Stimulated activated CD4-positive, alpha-beta T cell treated with anti-CD3 and anti-CD28 coated beads, Interleukin-12 subunit alpha, Interleukin-12 subunit beta, amount 100 ng/mL, for 48 hours (primary cell): ENCODE measurements around the gene WDR12.
"Not testable (repeated sequence)": the region's sequence is repeated elsewhere in the genome, so short reads cannot be mapped to it uniquely, and the experiment has no call there.

Experiments used
- DNase-seq, 3 donors: peaks; one replicate each; pipeline ENCODE4 v3.0.0-alpha.2; 2020; ENCODE audit warnings: low read depth in 2 of 3, low spot score in 1 of 3

The WDR12 gene

DNA sequence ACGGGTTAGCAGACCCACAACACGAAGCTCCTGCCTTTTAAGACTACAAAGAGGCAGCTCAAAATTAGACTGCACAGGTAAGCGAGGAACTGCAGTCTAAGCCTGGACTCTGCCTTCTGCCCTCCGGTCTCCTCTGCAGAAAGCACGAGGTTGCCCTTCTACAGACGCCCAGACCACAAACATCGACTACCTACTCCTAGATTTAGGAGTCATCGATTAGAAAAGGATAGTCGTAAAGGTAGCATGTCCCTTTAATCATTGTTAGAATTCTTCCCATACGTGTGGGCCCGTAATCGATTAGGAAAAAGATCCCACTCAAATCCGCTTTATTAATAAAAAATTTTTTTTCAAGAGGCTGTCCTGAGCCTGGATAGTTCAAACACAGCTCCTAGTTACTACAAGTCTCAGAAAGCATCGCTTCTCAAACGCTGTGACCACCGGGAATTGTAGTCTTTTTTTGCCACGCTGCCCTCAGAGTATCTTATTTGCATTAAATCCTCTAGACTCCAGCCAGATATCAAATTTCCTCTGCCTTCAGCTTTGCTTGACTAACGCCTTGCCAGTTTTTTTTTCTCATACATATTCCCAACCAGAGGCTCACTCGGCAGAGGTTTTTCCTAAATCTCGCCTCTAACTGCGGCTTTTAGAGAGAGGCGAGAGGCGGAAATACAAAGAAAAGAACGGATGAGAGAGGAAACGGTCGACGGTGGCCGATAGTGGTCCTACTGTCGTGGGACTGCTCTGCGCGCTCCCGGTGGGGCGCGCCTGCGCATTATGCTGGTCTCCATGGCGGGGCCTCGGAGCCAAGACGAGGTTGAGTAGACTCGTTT lies at the start of gene WDR12, which contains the start of gene CARF:
Gene WDR12 (minus strand): TSS at position 162 of the 830 bp plus-strand sequence. CDS start 197 bp downstream, outside the sequence.
Gene CARF (plus strand): TSS at position 764 of the 830 bp plus-strand sequence. CDS start 29,628 bp downstream, outside the sequence.
- DNase-seq: peak; percentile 78 to 86 (median 82)

DNA sequence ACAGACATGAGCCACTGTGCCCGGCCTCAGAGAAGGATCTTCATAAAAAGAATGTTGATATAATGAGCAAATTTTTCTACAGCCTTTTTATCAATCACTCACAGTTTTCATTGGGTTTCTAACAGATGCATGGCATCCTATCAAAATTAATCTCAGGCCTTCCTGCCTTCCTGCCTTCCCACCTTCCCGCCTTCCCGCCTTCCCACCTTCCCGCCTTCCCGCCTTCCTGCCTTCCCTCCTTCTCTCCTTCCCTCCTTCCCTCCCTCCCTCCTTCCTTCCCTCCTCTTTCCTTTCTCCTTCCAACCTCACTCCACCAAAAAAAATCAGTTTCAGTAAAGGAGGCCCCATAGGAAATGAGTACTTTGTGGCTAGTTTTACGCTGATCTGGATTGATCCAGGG lies 49.1 kb upstream of the WDR12 start:
- DNase-seq: no peak

DNA sequence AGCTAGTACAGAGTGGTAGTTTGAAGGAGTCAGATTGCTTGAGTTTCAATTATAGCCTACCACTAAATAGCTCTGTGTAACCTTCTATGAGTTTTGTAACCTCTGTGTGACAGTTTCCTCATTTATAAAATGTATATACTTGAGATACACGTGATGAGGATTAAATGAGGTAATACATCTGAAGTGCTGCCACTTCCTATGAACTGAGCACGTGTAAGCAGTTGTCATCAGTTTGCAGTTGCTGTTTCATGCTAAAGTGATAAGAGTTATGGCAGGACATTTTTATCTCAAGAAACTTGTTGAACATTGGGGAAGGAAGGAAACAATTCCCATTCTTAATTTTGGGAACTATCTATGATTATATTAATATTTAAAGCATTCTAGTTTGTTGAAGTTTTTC lies 39.1 kb upstream of the WDR12 start:
- no peak for DNase-seq

DNA sequence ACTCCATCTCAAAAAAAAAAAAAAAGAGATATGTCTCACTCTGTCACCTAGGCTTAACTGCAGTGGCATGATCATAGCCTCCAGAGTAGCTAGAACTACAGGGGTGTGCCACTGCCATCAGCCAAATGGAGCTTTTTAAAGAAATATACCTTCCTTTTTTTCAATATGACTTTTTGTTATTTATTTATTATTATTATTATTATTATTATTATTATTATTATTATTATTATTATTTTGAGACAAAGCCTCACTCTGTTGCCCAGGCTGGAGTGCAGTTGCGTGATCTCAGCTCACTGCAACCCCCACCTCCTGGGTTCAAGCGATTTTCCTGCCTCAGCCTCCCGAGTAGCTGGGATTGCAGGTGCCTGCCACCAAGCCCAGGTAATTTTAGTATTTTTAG lies 37.9 kb upstream of the WDR12 start:
- DNase-seq: not testable (repeated sequence)

DNA sequence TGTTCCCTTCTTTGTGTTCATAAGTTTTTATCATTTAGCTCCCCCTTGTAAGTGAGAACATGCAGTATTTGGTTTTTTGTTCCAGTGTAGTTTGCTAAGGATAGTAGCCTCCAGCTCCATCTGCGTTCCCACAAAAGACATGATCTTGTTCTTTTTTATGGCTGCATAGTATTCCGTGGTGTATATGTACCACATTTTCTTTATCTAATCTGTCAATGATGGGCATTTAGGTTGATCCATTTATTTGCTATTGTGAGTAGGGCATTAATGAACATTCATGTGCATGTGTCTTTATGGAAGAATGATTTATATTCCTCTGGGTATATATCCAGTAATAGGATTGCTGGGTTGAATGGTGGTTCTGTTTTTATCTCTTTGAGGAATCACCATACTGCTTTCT lies 34.0 kb upstream of the WDR12 start:
- no peak for DNase-seq

DNA sequence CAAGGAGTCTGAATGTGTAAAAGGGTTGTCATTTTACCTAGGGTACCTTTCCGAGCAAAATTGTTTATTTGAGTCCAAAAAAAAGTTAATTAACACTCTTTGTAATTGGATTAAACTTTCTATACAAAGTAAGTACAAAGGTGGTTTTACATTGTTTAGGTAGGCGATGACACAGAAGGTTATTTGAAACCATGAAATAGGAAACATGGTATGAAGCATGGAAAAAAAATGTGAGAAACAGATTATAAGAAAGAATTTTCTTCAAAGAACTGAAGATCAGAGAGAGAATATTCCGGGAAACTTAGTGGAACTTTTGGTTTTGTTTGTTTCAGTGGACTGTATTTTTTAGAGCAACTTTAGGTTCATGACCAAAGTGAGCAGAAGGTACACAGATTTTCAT lies 33.3 kb upstream of the WDR12 start:
- no peak for DNase-seq

DNA sequence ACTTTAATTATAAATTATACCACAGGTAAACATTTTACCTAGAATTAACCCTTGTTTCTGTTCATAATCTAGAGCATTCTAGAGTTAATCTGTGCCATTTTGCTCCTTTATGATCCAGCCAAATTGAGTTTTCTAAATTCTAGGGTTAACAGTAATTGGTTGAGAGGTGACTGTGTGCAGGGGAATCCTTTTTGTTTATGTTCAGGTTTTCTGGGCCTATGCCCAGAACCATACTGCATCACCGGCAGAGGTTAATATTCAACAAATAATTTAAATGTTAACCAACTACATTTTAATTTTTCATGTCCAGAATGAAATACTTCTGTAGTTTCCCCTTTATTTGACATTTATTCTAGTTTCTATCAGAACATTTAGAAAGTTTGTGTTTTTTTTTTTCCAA lies 32.9 kb upstream of the WDR12 start:
- no peak for DNase-seq

DNA sequence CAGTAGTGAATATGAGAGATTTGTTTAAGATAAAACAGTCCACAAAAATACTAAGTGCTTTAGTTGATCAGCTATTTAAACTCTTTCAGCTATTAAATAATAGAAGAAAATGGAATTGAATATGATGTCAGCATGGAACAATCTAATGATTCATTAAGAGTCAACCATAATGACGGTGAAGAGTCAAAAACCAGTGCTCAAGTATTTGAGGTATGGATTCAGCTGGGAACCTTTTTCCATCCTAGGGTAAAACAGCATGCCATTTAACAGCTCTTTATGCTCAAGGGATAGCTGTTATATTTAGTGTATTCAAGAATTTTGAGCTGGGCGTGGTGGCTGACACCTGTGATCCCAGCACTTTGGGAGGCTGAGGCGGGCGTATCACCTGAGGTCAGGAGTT lies 30.3 kb upstream of the WDR12 start:
- no peak for DNase-seq

DNA sequence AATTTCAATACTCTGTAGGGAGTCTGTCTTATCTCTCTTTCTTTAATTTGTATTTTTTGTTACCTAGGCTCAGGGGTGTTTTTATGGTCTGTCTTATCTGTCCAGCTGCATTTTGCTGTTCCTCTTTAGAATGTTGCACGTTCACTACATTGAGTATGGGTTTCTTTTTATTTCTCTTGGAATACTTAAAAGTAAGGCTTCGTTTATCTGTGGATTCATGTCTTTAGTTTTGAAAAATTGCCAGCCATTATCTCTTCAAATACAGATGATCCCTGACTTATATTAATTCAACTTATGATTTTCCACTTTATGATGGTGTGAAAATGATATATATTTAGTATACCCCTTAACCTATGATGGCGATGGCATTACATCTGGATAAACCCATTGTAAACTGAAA lies 27.5 kb upstream of the WDR12 start:
- DNase-seq: no peak

DNA sequence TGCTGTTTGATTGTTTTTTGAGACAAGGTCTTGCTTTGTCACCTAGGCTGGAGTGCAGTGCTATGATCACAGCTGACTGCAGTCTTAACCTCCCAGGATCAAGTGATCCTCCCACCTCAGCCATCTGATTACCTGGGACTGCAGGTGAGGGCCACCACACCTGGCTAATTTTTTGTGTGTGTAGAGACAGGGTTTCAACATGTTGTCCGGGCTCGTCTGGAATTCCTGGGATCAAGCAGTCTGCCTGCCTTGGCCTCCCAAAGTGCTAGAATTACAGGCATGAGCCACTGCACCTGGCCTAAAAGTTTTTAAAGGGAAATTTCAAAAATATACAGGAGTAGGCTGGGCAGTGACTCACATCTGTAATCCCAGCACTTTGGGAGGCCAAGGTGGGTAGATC lies 23.0 kb upstream of the WDR12 start:
- no peak for DNase-seq

DNA sequence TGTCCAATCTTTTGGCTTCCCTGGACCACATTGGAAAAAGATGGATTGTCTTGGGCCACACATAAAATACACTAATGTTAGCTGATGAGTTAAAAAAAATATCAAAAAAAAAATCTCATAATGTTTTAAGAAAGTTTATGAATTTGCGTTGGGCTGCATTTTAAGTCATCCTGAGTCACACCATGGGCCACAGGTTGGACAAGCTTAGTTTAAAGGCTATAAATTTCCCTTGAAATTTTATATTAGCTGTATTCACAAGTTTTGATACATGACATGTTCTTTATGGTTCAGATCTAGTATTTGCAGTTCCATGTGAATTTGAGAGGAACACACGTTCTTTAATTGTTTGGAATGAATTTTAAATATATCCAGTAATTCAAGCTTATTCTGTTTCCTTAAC lies 22.5 kb upstream of the WDR12 start:
- no peak for DNase-seq

DNA sequence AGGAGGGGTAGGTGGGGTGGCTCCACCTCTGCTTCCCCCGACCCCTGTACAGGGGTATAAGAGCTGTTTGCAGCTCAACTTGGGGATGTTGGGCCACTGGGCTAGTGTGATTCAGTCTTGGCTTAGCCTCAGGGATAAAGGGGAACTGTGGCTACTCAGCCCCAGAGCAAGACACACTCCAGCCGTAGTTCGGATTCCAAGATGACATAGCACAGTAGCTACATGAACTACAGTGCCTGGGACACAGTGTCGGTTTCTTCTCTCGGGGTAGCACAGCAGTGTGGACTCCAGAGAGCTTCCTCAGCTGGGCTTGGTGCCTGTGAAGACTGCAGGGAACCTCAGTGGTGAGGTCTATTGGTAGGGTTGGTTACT lies 21.7 kb upstream of the WDR12 start:
- DNase-seq: no peak

DNA sequence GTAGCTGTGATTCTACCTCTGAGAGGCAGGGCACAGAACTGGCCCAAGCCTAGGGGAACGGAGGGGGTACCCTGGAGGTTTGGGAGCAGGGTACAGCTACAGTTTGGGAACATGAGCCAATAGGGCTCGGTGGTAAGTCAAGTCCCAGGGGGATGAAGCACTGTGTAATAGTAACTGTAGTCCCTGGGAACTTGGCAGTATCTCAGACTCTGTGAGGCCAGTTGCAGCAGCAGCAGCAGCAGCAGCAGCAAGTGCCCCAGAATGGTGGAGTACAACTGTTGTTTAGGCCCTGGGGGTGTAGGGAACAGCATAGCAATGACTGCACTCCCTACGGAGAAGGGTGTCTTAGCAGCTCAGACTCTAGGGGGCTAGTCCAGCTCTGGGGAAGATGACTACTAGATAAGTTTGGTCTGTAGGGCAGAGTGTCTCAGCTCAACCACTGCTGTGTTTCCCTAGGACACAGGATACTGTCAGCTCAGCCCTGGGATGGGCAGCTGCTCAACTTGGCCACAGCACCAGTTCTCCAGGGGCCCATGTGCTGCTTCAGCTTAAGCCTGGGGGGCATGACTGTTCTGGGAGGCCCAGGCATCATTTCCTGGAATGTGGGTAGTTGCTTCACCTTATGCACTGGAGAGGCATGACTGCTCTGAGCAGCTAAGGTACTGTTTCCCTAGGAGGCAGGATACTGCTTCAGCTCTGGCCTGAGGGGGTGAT lies 21.1 kb upstream of the WDR12 start:
- DNase-seq: no peak

DNA sequence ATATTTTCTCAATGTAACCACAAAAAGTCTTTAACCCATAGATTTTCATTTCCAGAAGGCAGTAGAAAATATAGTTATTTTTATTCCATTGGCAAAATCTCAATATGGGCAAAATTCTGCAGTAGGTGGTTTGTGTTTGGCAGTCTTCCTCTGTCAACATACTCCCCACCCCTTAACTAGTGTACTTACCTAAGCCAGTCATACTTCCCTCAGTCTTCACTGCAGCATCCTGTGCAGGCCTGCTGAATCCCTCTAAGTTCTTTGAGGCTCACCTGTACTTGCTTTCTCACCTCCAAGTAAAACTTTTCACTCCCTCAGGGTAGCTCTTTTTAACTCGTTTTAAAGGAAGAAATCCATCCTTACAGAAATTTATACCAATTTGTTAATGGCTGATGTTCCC lies 7.4 kb upstream of the WDR12 start:
- no peak for DNase-seq

DNA sequence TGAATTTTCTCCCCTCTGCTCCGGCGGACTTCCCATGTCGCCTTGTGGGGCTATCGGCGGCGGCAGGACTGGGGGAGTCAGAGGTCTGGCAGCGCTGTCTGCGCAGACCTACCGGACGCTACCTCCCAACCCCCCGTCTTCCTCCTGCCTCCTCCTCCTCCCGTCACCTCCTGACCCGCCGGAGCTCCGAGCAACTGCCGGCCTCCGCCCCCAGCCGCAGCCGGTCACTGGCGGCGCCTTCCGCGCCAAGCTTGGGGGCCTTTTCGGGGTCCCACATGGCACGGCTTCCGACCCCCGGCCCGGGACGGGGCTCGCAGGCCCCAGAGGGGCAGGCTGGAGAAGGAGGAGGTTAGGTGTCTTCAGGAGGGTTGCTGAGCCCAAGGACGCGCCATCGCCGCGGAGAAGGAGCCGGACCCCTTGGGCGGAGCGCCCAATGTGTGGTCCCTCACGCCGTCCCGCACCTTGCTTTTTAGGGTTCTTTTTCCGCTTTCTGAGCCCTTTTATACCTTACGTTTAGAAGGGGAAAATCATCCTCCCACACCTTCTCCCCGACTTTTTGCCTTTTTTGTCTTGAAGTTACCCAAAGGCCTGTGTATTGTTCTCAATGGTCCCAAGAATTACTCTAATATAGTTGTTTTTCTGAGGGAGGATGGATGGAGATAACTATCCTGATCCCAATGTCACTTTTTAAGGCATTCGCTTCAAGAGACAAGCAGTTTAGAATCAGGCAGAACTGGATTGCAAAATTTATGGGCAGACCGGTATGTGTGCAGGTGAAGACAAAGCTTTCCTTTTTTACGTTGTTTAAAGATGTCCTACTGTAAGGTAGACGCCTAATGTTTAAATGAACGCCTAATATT lies 1.1 kb upstream of the WDR12 start:
- DNase-seq: not testable (repeated sequence)

DNA sequence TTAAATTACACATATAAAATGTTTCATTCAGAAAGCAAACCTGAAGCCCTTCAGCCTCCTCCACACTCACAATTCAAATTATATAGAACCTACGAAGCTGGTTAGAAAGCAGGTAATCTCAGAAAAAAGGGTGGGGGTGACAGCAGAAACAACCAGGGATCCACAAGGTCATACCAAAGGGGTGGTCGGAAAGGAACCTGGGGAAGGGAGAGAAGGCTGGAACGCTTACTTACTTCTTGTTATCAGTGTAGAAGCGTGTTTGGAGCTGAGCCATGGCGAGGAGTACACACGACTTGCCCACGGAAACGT lies 316 bp downstream of the WDR12 start:
- DNase-seq: peak in 1 of 3 donors; percentile 5

DNA sequence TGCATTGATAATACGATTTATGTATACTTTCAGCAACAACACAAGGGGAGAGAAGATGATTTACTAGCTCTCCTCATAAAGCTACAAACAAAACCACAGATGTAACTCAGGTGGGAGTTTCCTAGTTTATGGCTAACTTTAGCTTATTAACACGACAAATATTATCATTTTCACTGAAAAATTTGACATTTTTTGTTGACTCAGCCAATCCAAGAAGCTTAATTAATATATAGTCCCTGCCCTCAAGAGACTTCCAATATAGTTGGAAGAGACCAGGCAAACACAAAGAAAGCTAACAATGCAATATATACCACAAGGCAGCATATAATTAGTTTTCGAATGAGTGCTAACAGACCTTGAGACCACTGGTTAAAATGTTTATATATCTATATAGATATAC lies 775 bp downstream of the WDR12 start:
- DNase-seq: no peak

DNA sequence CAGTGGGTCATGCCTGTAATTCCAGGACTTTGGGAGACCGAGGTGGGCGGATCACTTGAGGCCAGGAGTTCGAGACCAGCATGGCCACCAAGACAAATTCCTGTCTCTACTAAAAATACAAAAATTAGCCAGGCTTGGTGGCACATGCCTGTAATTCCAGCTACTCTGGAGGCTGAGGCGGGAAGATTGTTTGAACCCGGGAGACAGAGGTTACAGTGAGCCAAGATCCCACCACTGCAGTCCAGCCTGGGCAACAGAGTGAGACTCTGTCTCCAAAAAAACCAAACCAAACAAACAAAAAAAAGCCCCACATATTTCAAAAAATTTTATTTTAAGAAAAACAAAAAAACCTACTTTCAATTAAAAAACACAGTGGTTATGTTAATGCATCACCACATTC lies 1.2 kb downstream of the WDR12 start:
- DNase-seq: not testable (repeated sequence)

DNA sequence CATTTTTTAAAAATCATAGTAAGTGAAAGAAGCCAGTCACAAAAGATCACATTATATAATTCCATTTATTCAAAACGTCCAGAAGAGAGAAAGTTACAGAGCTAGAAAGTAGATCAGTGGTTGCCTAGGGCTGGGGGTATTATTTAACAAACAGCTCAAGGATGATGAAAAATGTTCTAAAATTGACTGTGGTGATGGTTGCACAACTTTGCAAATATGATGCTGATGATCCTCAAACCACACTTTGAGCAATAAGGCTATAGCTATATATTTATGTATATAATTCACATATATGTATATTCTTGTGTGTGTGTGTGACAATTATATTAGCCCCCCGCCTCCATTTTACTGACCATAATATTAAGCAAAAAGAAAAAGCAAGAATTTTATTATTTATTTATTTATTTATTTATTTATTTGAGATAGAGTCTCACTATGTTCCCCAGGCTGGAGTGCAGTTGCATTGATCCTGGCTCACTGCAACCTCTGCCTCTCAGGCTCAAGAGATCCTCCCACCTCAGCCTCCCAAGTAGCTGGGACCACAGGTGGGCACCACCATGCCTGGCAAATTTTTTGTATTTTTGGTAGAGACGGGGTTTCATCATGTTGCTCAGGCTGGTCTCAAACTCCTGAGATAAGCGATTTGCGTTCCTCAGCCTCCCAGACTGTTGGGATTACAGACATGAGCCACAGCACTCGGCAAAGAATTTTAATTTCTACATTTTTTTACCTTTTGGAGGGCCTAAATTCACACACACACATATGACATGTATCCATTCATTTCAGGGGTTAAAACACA lies 1.9 kb downstream of the WDR12 start:
- no peak for DNase-seq

DNA sequence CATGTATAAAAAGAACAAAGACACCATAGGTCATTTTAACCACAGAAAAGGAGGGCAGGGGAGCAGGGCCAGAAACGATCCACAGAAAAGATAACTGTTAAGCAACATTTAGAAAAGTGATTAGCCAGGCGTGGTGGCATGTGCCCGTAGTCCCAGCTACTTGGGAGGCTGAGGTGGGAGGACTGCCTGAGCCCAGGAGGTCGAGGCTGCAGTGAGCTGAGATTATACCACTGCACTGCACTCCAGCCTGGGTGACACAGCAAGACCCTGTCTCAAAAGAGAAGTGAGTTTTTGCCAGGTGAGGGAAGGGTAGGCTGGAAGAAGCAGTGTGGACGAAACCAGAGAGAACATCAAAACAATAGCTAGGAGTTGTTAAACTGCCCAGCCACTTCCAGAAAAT lies 3.3 kb downstream of the WDR12 start:
- DNase-seq: no peak

DNA sequence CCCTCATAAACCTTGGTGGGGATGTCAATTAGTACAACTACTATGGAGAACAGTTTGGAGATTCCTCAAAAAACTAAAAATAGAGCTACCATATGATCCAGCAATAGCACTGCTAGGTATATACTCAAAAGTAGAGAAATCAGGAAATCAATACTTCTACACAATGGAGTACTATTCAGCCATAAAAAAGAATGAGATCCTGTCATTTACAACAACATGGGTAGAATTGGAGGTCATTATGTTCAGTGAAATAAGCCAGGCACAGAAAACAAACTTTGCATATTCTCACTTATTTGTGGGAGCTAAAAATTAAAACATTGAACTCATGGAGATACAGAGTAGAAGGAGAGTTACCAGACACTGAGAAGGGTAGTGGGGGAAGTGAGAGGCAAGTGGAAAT lies 6.0 kb downstream of the WDR12 start:
- not testable (repeated sequence) for DNase-seq
